ENCODE data around the gene TSPAN9. TPM values are rescaled to one million over a fixed set of nuclear protein-coding genes. Genes with fewer than 3 reads are reported as not detected.

Gene TSPAN9
- total and polyA plus RNA-seq, 4 donors = 17.4 to 62.9 (median 34.2) TPM

GRCh38 chr12:3152011-3152511, 74.9 kb downstream of the TSPAN9 start:
- peaks cover 0 to 15% (median 2%) of the 10 kb centered on the region in 4 donors for H3K4me1 ChIP-seq (ENCODE audit: control insufficient read depth in 4 of 4, insufficient read depth in 4 of 4, low read length in 3 of 4)
- no peak overlapping the region for H3K9ac ChIP-seq (ENCODE audit: low read depth in 1 of 2, low read length in 2 of 2)
- H3K36me3 ChIP-seq (ENCODE audit: control insufficient read depth in 4 of 4, insufficient read depth in 3 of 4, low read depth in 1 of 4, low read length in 3 of 4) = peaks cover 0 to 5% (median 2%) of the 10 kb centered on the region in 4 donors
- WGBS = 74% methylated on average over 5 of the region's 5 CpGs
- no peak for TF ChIP-seq RAD21 (IDR thresholded peaks at IDR 0.05)
- no peak overlapping the region for H3K4me3 ChIP-seq (ENCODE audit: low read depth in 1 of 3, low read length in 3 of 3)
- H3K27me3 ChIP-seq (ENCODE audit: control insufficient read depth in 4 of 4, insufficient read depth in 4 of 4, low read length in 3 of 4) = no peaks in the 10 kb centered on the region
- no peaks in the 10 kb centered on the region for H3K9me3 ChIP-seq (ENCODE audit: control insufficient read depth in 4 of 4, low read length in 3 of 4)
- H3K27ac ChIP-seq (ENCODE audit: low read depth in 1 of 2, low read length in 2 of 2) = no peak overlapping the region
- DNase-seq (ENCODE audit: low spot score) = no peak

DNA sequence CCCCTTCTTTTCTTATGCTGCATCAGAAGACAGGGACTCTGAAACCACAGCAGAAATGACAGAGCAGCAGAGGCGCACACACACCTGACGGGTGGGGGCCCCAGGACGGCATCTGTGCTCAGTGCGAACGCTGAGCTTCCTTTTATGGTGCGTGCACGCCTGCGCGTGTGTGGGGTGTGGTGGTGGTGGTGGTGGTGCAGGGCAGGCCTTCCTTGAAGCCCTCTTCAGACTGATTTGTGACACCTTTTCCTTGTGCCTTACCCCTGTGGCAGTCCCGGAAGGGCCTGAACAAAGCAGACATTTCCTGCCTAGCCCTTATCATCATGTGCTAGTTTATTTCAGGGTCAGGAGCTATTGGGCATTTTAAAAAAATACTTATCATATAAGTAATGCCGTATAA, 75.7 kb downstream of the TSPAN9 start:
- H3K4me1 ChIP-seq (ENCODE audit: control insufficient read depth in 4 of 4, insufficient read depth in 4 of 4, low read length in 3 of 4) = peaks cover 0 to 15% (median 2%) of the 10 kb centered on the region in 4 donors
- no peak overlapping the region for H3K4me3 ChIP-seq (ENCODE audit: low read depth in 1 of 3, low read length in 3 of 3)
- H3K9me3 ChIP-seq (ENCODE audit: control insufficient read depth in 4 of 4, low read length in 3 of 4) = no peaks in the 10 kb centered on the region
- DNase-seq (ENCODE audit: low spot score) = no peak
- peaks cover 0 to 5% (median 1%) of the 10 kb centered on the region in 4 donors for H3K36me3 ChIP-seq (ENCODE audit: control insufficient read depth in 4 of 4, insufficient read depth in 3 of 4, low read depth in 1 of 4, low read length in 3 of 4)
- WGBS = 79% methylated on average over 11 of the region's 11 CpGs
- TF ChIP-seq ATF3 (IDR thresholded peaks at IDR 0.05) = no peak
- TF ChIP-seq RAD21 (IDR thresholded peaks at IDR 0.05) = no peak
- no peak for TF ChIP-seq HNF4A (conservative IDR thresholded peaks at IDR 0.05)
- no peak for TF ChIP-seq GABPA (IDR thresholded peaks at IDR 0.05 in 1 of 2, conservative IDR thresholded peaks at IDR 0.05 in 1 of 2)
- TF ChIP-seq FOXA2 (IDR thresholded peaks at IDR 0.05) = no peak
- no peak for TF ChIP-seq FOXA1 (IDR thresholded peaks at IDR 0.05)
- no peak for TF ChIP-seq CTCF (IDR thresholded peaks at IDR 0.05; ENCODE audit: low read depth, low read length, missing input control)
- no peak for TF ChIP-seq HNF4G (IDR thresholded peaks at IDR 0.05)
- H3K27me3 ChIP-seq (ENCODE audit: control insufficient read depth in 4 of 4, insufficient read depth in 4 of 4, low read length in 3 of 4) = no peaks in the 10 kb centered on the region
- no peak overlapping the region for H3K27ac ChIP-seq (ENCODE audit: low read depth in 1 of 2, low read length in 2 of 2)
- H3K9ac ChIP-seq (ENCODE audit: low read depth in 1 of 2, low read length in 2 of 2) = no peak overlapping the region

DNA sequence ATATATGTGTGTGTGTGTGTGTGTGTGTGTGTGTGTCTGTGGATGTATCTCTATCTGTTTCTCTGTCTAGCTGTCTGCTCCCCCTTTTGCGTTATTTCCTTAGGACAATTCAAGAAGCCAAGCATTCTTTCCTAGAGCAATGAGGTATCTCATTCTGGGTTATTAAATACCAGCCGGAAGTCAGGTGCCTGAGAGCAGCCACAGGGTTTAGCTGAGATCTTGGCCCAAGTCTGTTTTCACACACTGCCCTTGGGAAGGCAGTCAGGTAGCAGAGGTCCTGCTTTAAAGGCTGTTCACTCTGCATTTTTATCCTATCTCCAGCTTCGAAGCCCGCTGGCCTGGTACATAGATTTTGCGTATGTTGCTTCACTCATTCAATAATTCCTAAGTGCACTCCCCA, 76.8 kb downstream of the TSPAN9 start:
- no peaks in the 10 kb centered on the region for H3K9me3 ChIP-seq (ENCODE audit: control insufficient read depth in 4 of 4, low read length in 3 of 4)
- H3K36me3 ChIP-seq (ENCODE audit: control insufficient read depth in 4 of 4, insufficient read depth in 3 of 4, low read depth in 1 of 4, low read length in 3 of 4) = peaks cover 0 to 3% (median 1%) of the 10 kb centered on the region in 4 donors
- H3K4me1 ChIP-seq (ENCODE audit: control insufficient read depth in 4 of 4, insufficient read depth in 4 of 4, low read length in 3 of 4) = peaks cover 0 to 15% (median 2%) of the 10 kb centered on the region in 4 donors
- no peaks in the 10 kb centered on the region for H3K27me3 ChIP-seq (ENCODE audit: control insufficient read depth in 4 of 4, insufficient read depth in 4 of 4, low read length in 3 of 4)
- no peak overlapping the region for H3K27ac ChIP-seq (ENCODE audit: low read depth in 1 of 2, low read length in 2 of 2)
- 94% methylated on average over 5 of the region's 5 CpGs for WGBS
- no peak overlapping the region for H3K9ac ChIP-seq (ENCODE audit: low read depth in 1 of 2, low read length in 2 of 2)
- no peak overlapping the region for H3K4me3 ChIP-seq (ENCODE audit: low read depth in 1 of 3, low read length in 3 of 3)
- TF ChIP-seq GABPA (IDR thresholded peaks at IDR 0.05 in 1 of 2, conservative IDR thresholded peaks at IDR 0.05 in 1 of 2) (no peak), JUND (IDR thresholded peaks at IDR 0.05) (no peak), MAX (IDR thresholded peaks at IDR 0.05) (no peak), YY1 (IDR thresholded peaks at IDR 0.05) (no peak), SP1 (IDR thresholded peaks at IDR 0.05) (no peak), FOXA2 (IDR thresholded peaks at IDR 0.05) (no peak), HNF4A (conservative IDR thresholded peaks at IDR 0.05) (no peak), FOXA1 (IDR thresholded peaks at IDR 0.05) (no peak), RAD21 (IDR thresholded peaks at IDR 0.05) (no peak)
- TF ChIP-seq, protein P1, sequence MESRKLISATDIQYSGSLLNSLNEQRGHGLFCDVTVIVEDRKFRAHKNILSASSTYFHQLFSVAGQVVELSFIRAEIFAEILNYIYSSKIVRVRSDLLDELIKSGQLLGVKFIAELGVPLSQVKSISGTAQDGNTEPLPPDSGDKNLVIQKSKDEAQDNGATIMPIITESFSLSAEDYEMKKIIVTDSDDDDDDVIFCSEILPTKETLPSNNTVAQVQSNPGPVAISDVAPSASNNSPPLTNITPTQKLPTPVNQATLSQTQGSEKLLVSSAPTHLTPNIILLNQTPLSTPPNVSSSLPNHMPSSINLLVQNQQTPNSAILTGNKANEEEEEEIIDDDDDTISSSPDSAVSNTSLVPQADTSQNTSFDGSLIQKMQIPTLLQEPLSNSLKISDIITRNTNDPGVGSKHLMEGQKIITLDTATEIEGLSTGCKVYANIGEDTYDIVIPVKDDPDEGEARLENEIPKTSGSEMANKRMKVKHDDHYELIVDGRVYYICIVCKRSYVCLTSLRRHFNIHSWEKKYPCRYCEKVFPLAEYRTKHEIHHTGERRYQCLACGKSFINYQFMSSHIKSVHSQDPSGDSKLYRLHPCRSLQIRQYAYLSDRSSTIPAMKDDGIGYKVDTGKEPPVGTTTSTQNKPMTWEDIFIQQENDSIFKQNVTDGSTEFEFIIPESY (IDR thresholded peaks at IDR 0.05) = no peak
- DNase-seq (ENCODE audit: low spot score) = no peak

All from liver (tissue), 9 donors.